ENCODE measurements around the gene DEAF1. TPM values are rescaled to one million over a fixed set of nuclear protein-coding genes. Genes with fewer than 3 reads are reported as not detected.
A peak's percentile ranks its signal among the peaks of the same experiment; 100 is the strongest.

The DEAF1 gene
- total and polyA plus RNA-seq, 2 of the 13 experiments (the other 11 are each of a cell fraction or from before 2014, with no cell fraction given) = 22.3 to 29.6 TPM

GRCh38 chr11:709109-709997 is 14.3 kb upstream of the DEAF1 start (continued):
- TF ChIP-seq, protein P1, sequence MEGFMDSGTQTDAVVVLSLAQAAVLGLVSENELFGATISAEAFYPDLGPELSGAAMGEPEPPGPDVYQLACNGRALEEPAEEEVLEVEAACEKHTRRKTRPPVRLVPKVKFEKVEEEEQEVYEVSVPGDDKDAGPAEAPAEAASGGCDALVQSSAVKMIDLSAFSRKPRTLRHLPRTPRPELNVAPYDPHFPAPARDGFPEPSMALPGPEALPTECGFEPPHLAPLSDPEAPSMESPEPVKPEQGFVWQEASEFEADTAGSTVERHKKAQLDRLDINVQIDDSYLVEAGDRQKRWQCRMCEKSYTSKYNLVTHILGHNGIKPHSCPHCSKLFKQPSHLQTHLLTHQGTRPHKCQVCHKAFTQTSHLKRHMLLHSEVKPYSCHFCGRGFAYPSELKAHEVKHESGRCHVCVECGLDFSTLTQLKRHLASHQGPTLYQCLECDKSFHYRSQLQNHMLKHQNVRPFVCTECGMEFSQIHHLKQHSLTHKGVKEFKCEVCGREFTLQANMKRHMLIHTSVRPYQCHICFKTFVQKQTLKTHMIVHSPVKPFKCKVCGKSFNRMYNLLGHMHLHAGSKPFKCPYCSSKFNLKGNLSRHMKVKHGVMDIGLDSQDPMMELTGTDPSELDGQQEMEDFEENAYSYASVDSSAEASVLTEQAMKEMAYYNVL (CRISPR knock-in tag; IDR thresholded peaks at IDR 0.05; ENCODE audit: borderline replicate concordance) = no peak

GRCh38 chr11:708511-708910 is 13.5 kb upstream of the DEAF1 start:
- H3K4me1 ChIP-seq (ENCODE audit: insufficient read depth, low read length) = peaks cover 74% of the 10 kb centered on the region
- no peak for FAIRE-seq
- TF ChIP-seq ARNT2 (CRISPR knock-in tag; IDR thresholded peaks at IDR 0.05; ENCODE audit: low read depth) (no peak), TFDP1 (CRISPR knock-in tag; IDR thresholded peaks at IDR 0.05; ENCODE audit: borderline replicate concordance) (no peak), ZBTB3 (CRISPR knock-in tag; IDR thresholded peaks at IDR 0.05; ENCODE audit: borderline replicate concordance, low read depth) (no peak), ZSCAN21 (CRISPR knock-in tag; IDR thresholded peaks at IDR 0.05; ENCODE audit: borderline replicate concordance) (no peak), ZNF143 (CRISPR knock-in tag; IDR thresholded peaks at IDR 0.05) (no peak), AGO2 (optimal IDR thresholded peaks at IDR 0.05; ENCODE audit: low read depth, low read length) (peak; percentile 32)
- TF ChIP-seq, protein P2, sequence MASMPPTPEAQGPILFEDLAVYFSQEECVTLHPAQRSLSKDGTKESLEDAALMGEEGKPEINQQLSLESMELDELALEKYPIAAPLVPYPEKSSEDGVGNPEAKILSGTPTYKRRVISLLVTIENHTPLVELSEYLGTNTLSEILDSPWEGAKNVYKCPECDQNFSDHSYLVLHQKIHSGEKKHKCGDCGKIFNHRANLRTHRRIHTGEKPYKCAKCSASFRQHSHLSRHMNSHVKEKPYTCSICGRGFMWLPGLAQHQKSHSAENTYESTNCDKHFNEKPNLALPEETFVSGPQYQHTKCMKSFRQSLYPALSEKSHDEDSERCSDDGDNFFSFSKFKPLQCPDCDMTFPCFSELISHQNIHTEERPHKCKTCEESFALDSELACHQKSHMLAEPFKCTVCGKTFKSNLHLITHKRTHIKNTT (CRISPR knock-in tag; IDR thresholded peaks at IDR 0.05) = no peak

More at GRCh38 chr11:708511-708910, 13.5 kb upstream of the DEAF1 start:
- POLR2A ChIA-PET = interaction anchor here (7.9 kb wide), 1 partner anchor 12 kb away, joined by 191 read pairs; the partner anchor contains the start of genes DEAF1 and TMEM80
- intact Hi-C loops (cut with micrococcal nuclease; ENCODE audit: unreplicated experiment) = loop anchor here (10.0 kb wide), 1 partner anchor 54 kb away; no protein-coding TSS in a partner anchor
- BruUV-seq (replicated peaks) = no TSS peak
- DNase-seq (ENCODE audit: low spot score) (no peak), ATAC-seq (no peak)
- peaks cover 41% of the 10 kb centered on the region for H3K79me2 ChIP-seq (ENCODE audit: insufficient read depth, low read length)
- CTCF ChIA-PET (ENCODE audit: low intra/inter-chr PET ratio, low total read pairs) = no interaction called here
- no peaks in the 10 kb centered on the region for H3K9me3 ChIP-seq (ENCODE audit: low read length)
- peak overlapping the region in 1 of 3 experiments; percentile 94; a peak in 1 of 6 replicates for H3K4me3 ChIP-seq (replicated peaks in 1 of 3; ENCODE audit: insufficient read depth in 1 of 3, low read depth in 2 of 3, low read length in 3 of 3)
- H3K27ac ChIP-seq (ENCODE audit: extremely low read length, insufficient read depth, low read length) = peak overlapping the region; percentile 96
- H3K27me3 ChIP-seq (ENCODE audit: control insufficient read depth in 1 of 2, insufficient read depth in 2 of 2, low read length in 2 of 2) = no peaks in the 10 kb centered on the region; a peak in 1 of 5 replicates
- peak overlapping the region; percentile 92; the same call in 1 of the 2 replicates for H3K9ac ChIP-seq (ENCODE audit: insufficient read depth, low read depth, low read length)
- WGBS (ENCODE audit: low lambda C conversion rate) = 87% methylated on average over 3 of the region's 7 CpGs
- 0 out of 2 replicates have a peak, but pooled peaks cover 5% of the 10 kb centered on the region for H4K20me1 ChIP-seq (ENCODE audit: insufficient read depth, low read length)
- no peaks in the 10 kb centered on the region; a peak in 1 of 5 replicates for H3K36me3 ChIP-seq (replicated peaks in 1 of 2; ENCODE audit: control insufficient read depth in 1 of 2, insufficient read depth in 2 of 2, low read length in 2 of 2)
- in situ Hi-C loops (cut with HindIII; ENCODE audit: extremely low pct_ligation_motif_present, low pct_unique_long_range_greater_than_20kb) = no loop called here
- no peak overlapping the region for H2AFZ ChIP-seq (ENCODE audit: low read length)
- peak overlapping the region; percentile 83 for H3K4me2 ChIP-seq (ENCODE audit: low read depth, low read length)
